Measurements from ENCODE around the gene SORL1.

DNA sequence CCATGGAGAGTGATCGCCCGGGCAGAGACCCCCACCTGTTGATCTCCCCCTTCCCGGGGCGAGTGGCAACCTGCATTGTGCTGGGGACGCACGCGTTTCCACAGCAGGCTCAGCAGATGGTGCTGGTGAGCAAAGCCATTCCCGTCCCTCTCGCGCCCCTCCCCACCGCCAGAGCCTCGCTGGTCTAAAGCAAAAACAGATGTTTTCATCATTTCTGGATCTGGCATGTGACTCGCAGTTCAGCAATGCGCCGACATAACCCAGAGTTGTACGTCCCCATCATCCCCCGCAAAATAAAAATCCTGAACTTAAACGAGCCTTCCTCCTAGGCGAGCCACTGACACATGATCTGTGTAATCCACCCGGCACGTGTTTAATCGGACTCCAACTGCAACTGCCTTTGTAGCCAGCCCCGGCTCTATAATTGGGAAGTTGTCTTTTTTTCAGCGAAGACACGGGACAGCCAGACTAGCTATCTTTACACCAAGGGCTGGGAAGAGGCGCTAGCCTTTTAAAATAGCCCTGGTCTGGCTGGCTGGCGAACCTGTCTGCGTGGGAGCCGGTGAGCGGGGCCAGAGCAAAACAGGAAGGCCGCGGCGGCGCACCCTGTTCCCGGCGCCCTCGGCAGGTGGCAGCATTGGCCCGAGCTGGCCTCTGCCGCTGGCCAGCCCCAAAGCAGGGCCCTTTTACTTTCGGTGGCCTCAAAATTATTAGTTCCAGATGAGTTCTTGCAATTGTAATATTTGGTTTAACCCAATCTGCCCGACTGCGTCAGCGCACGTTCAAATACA is 203.6 kb downstream of the SORL1 start:
- TF ChIP-seq, protein P1, sequence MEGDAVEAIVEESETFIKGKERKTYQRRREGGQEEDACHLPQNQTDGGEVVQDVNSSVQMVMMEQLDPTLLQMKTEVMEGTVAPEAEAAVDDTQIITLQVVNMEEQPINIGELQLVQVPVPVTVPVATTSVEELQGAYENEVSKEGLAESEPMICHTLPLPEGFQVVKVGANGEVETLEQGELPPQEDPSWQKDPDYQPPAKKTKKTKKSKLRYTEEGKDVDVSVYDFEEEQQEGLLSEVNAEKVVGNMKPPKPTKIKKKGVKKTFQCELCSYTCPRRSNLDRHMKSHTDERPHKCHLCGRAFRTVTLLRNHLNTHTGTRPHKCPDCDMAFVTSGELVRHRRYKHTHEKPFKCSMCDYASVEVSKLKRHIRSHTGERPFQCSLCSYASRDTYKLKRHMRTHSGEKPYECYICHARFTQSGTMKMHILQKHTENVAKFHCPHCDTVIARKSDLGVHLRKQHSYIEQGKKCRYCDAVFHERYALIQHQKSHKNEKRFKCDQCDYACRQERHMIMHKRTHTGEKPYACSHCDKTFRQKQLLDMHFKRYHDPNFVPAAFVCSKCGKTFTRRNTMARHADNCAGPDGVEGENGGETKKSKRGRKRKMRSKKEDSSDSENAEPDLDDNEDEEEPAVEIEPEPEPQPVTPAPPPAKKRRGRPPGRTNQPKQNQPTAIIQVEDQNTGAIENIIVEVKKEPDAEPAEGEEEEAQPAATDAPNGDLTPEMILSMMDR (IDR thresholded peaks at IDR 0.05) = peak; percentile 77 to 95 (median 92)
- TF ChIP-seq POLR2A (IDR thresholded peaks at IDR 0.05) = no peak

Data from testis (tissue), 2 donors.